Mesendoderm (in vitro differentiated cells): Measurements from ENCODE around the gene MROH7.

ENCODE experiments used
- DNase-seq: peaks from one replicate; pipeline ENCODE4 v3.0.0; 2013
- H2AK5ac ChIP-seq: 2 replicates; pipeline ENCODE4 v1.6.1; 2013; ENCODE audit warnings: low read length, inconsistent platforms
- H2BK120ac ChIP-seq: 2 replicates; pipeline ENCODE4 v1.6.1; 2013; ENCODE audit warnings: low read depth, mild to moderate bottlenecking, low read length, moderate library complexity, mixed read lengths
- H2BK15ac ChIP-seq: replicated peaks from 2 replicates; pipeline ENCODE4 v1.6.1; 2013; ENCODE audit warnings: low read depth, mild to moderate bottlenecking, moderate library complexity
- H2BK5ac ChIP-seq: 2 replicates; pipeline ENCODE4 v1.6.1; 2013; ENCODE audit warnings: low read length, inconsistent platforms
- H3K18ac ChIP-seq: 2 replicates; pipeline ENCODE4 v1.6.1; 2013; ENCODE audit warnings: mild to moderate bottlenecking, low read length, mixed read lengths
- H3K23ac ChIP-seq: one replicate; pipeline ENCODE4 v1.6.1; 2013; ENCODE audit warnings: low read length
- H3K27ac ChIP-seq: 2 replicates; pipeline ENCODE4 v1.5.1; 2013; ENCODE audit warnings: low read depth, mild to moderate bottlenecking, inconsistent platforms, low read length, moderate library complexity
- H3K27me3 ChIP-seq: 2 replicates; pipeline ENCODE4 v1.6.1; 2013; ENCODE audit warnings: low read length, control low read depth, mild to moderate bottlenecking, inconsistent platforms; ENCODE audit not compliant: insufficient read depth, poor library complexity
- H3K36me3 ChIP-seq: 2 replicates; pipeline ENCODE4 v1.6.1; 2013; ENCODE audit warnings: low read length, inconsistent platforms; ENCODE audit not compliant: control insufficient read depth, insufficient read depth
- H3K4ac ChIP-seq: one replicate; pipeline ENCODE4 v1.6.1; 2013; ENCODE audit warnings: low read depth, mild to moderate bottlenecking, low read length, moderate library complexity
- H3K4me1 ChIP-seq: 2 replicates; pipeline ENCODE4 v1.6.1; 2013; ENCODE audit warnings: low read depth, low read length, inconsistent platforms; ENCODE audit not compliant: control insufficient read depth
- H3K4me2 ChIP-seq: 2 replicates; pipeline ENCODE4 v1.6.1; 2013; ENCODE audit warnings: low read length
- H3K4me3 ChIP-seq: 2 replicates; pipeline ENCODE4 v1.5.1; 2013; ENCODE audit warnings: mild to moderate bottlenecking, low read length
- H3K56ac ChIP-seq: one replicate; pipeline ENCODE4 v1.6.1; 2013; ENCODE audit warnings: low read length
- H3K79me1 ChIP-seq: 2 replicates; pipeline ENCODE4 v1.6.1; 2013; ENCODE audit warnings: low read length, inconsistent platforms
- H3K79me2 ChIP-seq: 2 replicates; pipeline ENCODE4 v1.6.1; 2013; ENCODE audit warnings: mild to moderate bottlenecking, low read length; ENCODE audit not compliant: control insufficient read depth, insufficient read depth
- H3K9ac ChIP-seq: 2 replicates; pipeline ENCODE4 v1.6.1; 2013; ENCODE audit warnings: low read length, inconsistent platforms
- H4K5ac ChIP-seq: one replicate; pipeline ENCODE4 v1.6.1; 2013; ENCODE audit warnings: low read length
- H4K8ac ChIP-seq: one replicate; pipeline ENCODE4 v1.6.1; 2013; ENCODE audit warnings: low read depth, mild to moderate bottlenecking, control low read depth, low read length, moderate library complexity
- WGBS: extraction: QIAGEN DNeasy Blood & Tissue Kit; methylation state at CpG from one replicate; pipeline ENCODE4 v1.1.7; 2013; ENCODE audit warnings: low lambda C conversion rate, missing lambda C conversion rate; ENCODE audit not compliant: insufficient coverage; ENCODE audit errors: extremely low coverage; 5-methylcytosine and 5-hydroxymethylcytosine counted together

MROH7 gene

DNA sequence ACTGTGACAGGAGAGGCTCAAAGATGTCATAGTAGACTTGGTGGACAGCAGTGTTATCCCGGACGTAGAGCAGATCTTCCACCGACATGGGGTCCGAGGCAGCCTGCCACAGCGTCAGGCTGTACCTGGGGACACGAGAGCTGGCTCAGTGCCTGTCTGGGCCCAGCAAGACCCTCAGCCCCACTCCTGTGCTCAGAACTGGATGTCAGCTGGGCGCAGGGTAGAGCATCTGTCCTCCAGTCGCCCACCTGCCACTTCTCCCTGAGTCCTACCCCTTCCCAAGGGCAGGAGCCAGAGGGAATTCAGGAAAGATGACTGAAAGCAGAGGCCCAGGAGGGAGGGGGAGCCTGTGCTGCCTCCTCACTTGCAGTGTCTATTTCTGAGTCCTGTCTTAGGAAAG, 30.0 kb upstream of the MROH7 start:
- H3K36me3 ChIP-seq = no peaks in the 10 kb centered on the region
- no peak overlapping the region for H2BK5ac ChIP-seq
- H4K5ac ChIP-seq = no peak overlapping the region
- H3K79me2 ChIP-seq = no peaks in the 10 kb centered on the region
- no CpG with 5 or more reads among the region's 8 CpGs for WGBS
- H2BK120ac ChIP-seq = no peak overlapping the region
- no peak for DNase-seq
- H3K18ac ChIP-seq = no peak overlapping the region
- no peak overlapping the region for H3K4me3 ChIP-seq
- no peak overlapping the region for H3K56ac ChIP-seq
- no peak overlapping the region for H2BK15ac ChIP-seq
- H3K9ac ChIP-seq = no peak overlapping the region
- no peaks in the 10 kb centered on the region for H3K27me3 ChIP-seq
- H3K4ac ChIP-seq = no peak overlapping the region
- no peak overlapping the region for H3K4me2 ChIP-seq
- peak overlapping the region; percentile 80 for H3K23ac ChIP-seq
- H3K27ac ChIP-seq = no peak overlapping the region
- no peaks in the 10 kb centered on the region for H3K79me1 ChIP-seq
- no peak overlapping the region for H4K8ac ChIP-seq
- no peaks in the 10 kb centered on the region for H3K4me1 ChIP-seq
- no peak overlapping the region for H2AK5ac ChIP-seq

DNA sequence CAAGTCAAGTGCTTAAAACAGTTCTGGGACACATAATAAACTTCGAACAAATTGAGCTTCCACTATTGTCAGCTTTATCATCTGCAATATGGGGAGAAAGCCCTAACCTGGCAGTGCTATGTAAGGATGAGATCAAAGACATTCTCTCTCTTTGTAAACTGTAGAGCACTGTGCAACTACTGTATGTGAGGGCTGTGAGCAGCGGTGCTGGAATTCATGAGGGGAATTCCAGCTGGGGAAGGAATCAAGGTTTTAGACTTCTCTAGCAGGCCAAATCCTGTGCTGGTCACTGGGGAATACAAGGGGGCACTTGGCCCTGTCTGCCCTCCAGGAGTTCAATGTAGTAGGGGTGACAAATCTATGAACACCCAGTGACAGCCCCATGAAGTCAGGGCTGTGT, 27.6 kb upstream of the MROH7 start:
- Histone ChIP-seq H3K9ac (no peak overlapping the region), H2BK5ac (no peak overlapping the region), H3K4me2 (no peak overlapping the region), H3K23ac (no peak overlapping the region), H3K36me3 (no peaks in the 10 kb centered on the region), H3K79me2 (no peaks in the 10 kb centered on the region), H2BK15ac (no peak overlapping the region), H3K4me1 (no peaks in the 10 kb centered on the region), H3K4me3 (no peak overlapping the region), H3K18ac (no peak overlapping the region), H3K27ac (no peak overlapping the region), H2AK5ac (no peak overlapping the region), H3K4ac (no peak overlapping the region), H4K5ac (no peak overlapping the region), H4K8ac (no peak overlapping the region), H2BK120ac (no peak overlapping the region), H3K79me1 (no peaks in the 10 kb centered on the region), H3K27me3 (no peaks in the 10 kb centered on the region), H3K56ac (no peak overlapping the region)
- WGBS = no CpG with 5 or more reads among the region's 2 CpGs
- DNase-seq = no peak

DNA sequence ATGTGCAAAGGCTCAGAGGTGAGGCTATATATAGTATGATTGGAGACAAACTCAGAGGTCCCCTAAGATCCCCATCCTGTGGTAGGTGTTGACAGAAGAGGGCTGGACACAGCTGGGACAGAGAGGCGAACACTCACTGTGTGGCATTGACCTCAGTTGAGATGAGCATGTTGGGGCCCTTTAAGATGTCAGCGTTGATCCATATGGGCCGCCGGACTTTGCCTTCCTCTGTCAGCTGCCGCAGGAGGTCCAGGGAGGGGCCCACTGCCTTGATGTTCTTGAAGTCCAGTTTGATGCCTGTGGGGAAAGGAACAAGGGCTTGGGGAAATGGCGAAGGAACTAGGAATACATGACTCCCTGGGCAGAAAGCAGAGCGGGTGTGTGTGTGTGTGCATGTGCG, 27.0 kb upstream of the MROH7 start:
- Histone ChIP-seq H2BK5ac (no peak overlapping the region), H4K8ac (no peak overlapping the region), H3K79me2 (no peaks in the 10 kb centered on the region), H3K4me3 (no peak overlapping the region), H3K4ac (no peak overlapping the region), H3K79me1 (no peaks in the 10 kb centered on the region), H3K56ac (no peak overlapping the region), H2BK120ac (no peak overlapping the region), H3K4me1 (no peaks in the 10 kb centered on the region), H3K27me3 (no peaks in the 10 kb centered on the region), H3K4me2 (no peak overlapping the region), H3K18ac (no peak overlapping the region), H2BK15ac (no peak overlapping the region), H4K5ac (no peak overlapping the region), H2AK5ac (no peak overlapping the region), H3K27ac (no peak overlapping the region), H3K23ac (no peak overlapping the region), H3K9ac (no peak overlapping the region), H3K36me3 (no peaks in the 10 kb centered on the region)
- no CpG with 5 or more reads among the region's 8 CpGs for WGBS
- no peak for DNase-seq

DNA sequence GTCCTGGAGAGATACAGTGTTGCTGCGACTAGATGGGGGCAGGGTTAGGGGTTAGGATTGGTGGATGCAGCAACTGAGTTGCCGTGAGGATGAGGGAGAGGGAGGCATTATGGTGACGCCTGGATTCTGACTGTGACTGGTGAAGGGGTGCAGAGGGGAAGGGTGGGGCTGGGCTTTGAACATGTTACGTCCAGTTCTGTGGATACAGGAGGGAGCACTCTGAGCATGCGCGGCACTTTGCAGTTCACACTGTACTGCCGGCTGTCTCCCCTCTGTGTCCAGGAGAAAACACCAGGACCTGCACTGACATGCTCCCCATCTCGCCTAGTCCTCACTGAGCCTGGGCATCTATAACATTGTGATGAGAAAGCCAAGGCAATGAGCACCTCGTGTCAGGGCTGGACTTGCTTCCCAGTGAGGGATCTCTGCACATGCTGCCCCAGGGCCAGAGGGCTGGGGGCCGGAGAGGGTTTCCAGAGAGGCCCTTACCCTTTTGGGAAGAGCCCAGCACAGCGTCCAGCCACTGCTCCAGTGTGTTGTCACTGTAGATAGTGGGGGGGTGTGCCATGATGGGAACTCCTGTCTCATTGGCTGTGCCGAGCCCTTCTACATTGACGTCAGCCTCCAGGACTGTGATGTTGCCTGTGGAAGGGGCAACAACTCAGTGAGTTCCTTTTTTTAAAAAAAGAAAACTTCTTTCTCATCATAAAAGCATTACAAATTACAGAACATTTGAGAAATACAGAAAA, 25.9 kb upstream of the MROH7 start:
- Histone ChIP-seq H3K18ac (no peak overlapping the region), H3K79me2 (no peaks in the 10 kb centered on the region), H3K9ac (no peak overlapping the region), H3K79me1 (no peaks in the 10 kb centered on the region), H3K4me3 (no peak overlapping the region), H2AK5ac (no peak overlapping the region), H3K27ac (no peak overlapping the region), H3K4ac (no peak overlapping the region), H3K4me1 (no peaks in the 10 kb centered on the region), H2BK15ac (no peak overlapping the region), H3K56ac (peak overlapping the region; percentile 15), H3K36me3 (no peaks in the 10 kb centered on the region), H2BK5ac (no peak overlapping the region), H2BK120ac (no peak overlapping the region), H3K27me3 (no peaks in the 10 kb centered on the region), H4K5ac (no peak overlapping the region), H3K23ac (no peak overlapping the region), H4K8ac (no peak overlapping the region), H3K4me2 (no peak overlapping the region)
- no CpG with 5 or more reads among the region's 13 CpGs for WGBS
- DNase-seq = no peak

DNA sequence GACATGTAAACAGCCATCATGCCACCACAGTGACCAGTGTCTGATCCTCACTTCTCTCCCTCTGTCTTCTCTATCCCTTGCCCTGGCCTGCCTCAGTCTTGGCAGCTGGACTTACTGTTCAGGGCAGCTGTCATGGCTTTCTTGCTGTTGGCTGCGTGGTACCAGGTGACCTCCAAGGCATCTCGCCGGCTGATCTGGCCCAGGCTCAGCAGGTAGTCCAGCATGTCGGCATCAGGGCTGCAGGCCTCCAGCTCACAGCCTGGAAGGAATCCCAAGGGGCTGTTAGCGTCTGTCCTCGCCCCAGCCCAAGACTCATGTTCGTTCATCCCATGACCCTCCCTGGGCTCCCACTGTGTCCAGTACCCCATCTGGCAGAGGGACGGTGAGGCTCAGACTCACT, 21.8 kb upstream of the MROH7 start:
- Histone ChIP-seq H3K79me1 (no peaks in the 10 kb centered on the region), H3K27me3 (no peaks in the 10 kb centered on the region), H4K5ac (no peak overlapping the region), H2BK120ac (no peak overlapping the region), H3K4me2 (no peak overlapping the region), H2BK15ac (no peak overlapping the region), H3K4ac (no peak overlapping the region), H3K56ac (no peak overlapping the region), H3K9ac (no peak overlapping the region), H3K4me3 (no peak overlapping the region), H3K4me1 (no peaks in the 10 kb centered on the region), H2AK5ac (no peak overlapping the region), H3K18ac (no peak overlapping the region), H3K23ac (no peak overlapping the region), H3K79me2 (no peaks in the 10 kb centered on the region), H3K36me3 (no peaks in the 10 kb centered on the region), H4K8ac (no peak overlapping the region), H2BK5ac (no peak overlapping the region), H3K27ac (no peak overlapping the region)
- WGBS = no CpG with 5 or more reads among the region's 8 CpGs
- DNase-seq = peak; percentile 33
